ENCODE results near the gene AOX1.

AOX1 gene

GRCh38 chr2:200687922-200688920 lies 102.4 kb downstream of the AOX1 start:
- no peak overlapping the region for H3K4me3 ChIP-seq (ENCODE audit: low read depth, low read length)
- TF ChIP-seq, protein P1, sequence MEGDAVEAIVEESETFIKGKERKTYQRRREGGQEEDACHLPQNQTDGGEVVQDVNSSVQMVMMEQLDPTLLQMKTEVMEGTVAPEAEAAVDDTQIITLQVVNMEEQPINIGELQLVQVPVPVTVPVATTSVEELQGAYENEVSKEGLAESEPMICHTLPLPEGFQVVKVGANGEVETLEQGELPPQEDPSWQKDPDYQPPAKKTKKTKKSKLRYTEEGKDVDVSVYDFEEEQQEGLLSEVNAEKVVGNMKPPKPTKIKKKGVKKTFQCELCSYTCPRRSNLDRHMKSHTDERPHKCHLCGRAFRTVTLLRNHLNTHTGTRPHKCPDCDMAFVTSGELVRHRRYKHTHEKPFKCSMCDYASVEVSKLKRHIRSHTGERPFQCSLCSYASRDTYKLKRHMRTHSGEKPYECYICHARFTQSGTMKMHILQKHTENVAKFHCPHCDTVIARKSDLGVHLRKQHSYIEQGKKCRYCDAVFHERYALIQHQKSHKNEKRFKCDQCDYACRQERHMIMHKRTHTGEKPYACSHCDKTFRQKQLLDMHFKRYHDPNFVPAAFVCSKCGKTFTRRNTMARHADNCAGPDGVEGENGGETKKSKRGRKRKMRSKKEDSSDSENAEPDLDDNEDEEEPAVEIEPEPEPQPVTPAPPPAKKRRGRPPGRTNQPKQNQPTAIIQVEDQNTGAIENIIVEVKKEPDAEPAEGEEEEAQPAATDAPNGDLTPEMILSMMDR (IDR thresholded peaks at IDR 0.05; ENCODE audit: low read depth, low read length) = no peak

DNA sequence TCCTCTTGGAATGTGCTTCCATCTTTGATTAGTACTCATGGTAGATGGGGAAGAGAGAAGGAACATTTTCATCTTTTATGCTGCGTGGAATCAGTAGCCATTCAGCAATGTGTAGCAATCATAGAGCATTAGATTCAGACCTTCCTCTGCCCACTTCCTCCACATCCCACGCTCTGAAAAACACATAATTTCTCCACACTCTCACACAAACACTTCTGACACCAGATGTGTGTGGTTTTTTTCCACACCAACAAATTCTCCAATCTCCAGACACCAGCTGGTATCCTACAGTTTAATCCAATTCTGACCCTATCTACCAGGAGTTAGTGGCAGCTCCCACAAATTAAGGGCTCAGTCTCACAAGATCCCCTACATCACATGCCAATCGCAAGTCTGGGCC lies 103.3 kb downstream of the AOX1 start:
- H3K4me3 ChIP-seq (ENCODE audit: low read depth, low read length) = no peak overlapping the region
- TF ChIP-seq, protein P1 (IDR thresholded peaks at IDR 0.05; ENCODE audit: low read depth, low read length) = no peak

- H3K4me3 ChIP-seq (ENCODE audit: low read depth, low read length) = no peak overlapping the region
- TF ChIP-seq, protein P1 (IDR thresholded peaks at IDR 0.05; ENCODE audit: low read depth, low read length) = no peak
These were observed 108.1 kb downstream of the AOX1 start for GRCh38 chr2:200693836-200694470.

- TF ChIP-seq, protein P1 (IDR thresholded peaks at IDR 0.05; ENCODE audit: low read depth, low read length) = no peak
- no peak overlapping the region for H3K4me3 ChIP-seq (ENCODE audit: low read depth, low read length)
These were observed 109.4 kb downstream of the AOX1 start for GRCh38 chr2:200695191-200695590.

DNA sequence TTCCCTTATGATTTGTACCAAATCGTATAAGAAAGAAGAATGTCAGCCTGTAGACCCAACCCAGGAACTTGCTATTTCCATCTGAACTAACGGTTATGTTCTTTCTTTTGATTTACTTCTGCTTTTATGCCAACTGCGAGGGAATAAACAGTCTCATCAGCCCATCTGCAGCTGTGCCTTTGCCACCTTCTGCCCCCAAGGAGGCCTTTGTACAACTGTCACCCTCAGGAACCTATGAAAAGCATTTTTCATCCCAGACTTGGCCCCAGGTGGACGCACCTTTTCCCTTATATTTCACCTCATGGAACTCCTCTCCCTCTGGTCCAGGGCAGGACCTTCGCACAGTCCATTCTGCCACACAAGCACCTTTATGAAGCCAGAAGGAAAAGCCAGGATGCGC lies 109.8 kb downstream of the AOX1 start:
- TF ChIP-seq, protein P1 (IDR thresholded peaks at IDR 0.05; ENCODE audit: low read depth, low read length) = no peak
- no peak overlapping the region for H3K4me3 ChIP-seq (ENCODE audit: low read depth, low read length)

DNA sequence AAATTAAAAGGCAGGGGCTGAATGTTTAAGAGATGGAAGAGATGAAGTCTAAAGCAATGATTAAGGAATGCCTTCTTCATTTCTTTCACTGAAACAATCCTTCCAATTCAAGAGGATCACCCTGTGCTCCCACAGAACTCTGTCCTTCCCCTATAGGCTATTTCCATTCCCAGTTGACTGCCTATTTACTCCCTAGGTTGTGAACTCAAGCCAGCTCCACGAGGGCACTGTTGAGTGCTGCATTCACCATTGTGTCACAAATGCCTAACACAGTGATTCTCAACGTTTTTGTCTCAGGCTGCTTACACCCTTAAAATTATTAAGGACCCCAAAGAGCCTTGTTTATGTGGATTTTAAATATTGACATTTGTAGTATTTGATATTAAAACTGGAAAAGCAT lies 112.4 kb downstream of the AOX1 start:
- no peak overlapping the region for H3K4me3 ChIP-seq (ENCODE audit: low read depth, low read length)
- TF ChIP-seq, protein P1 (IDR thresholded peaks at IDR 0.05; ENCODE audit: low read depth, low read length) = no peak

GRCh38 chr2:200699310-200699709 lies 113.5 kb downstream of the AOX1 start:
- no peak overlapping the region for H3K4me3 ChIP-seq (ENCODE audit: low read depth, low read length)
- TF ChIP-seq, protein P1 (IDR thresholded peaks at IDR 0.05; ENCODE audit: low read depth, low read length) = no peak
